Lower leg skin (tissue), 4 donors: Measurements from ENCODE around the gene OAS1. TPM values are rescaled to one million over a fixed set of nuclear protein-coding genes. Genes with fewer than 3 reads are reported as not detected.

ENCODE experiments used
- DNase-seq, 2 donors: peaks; one replicate each; pipeline ENCODE4 v3.0.0-alpha.2; 2019; ENCODE audit warnings: low spot score in 2 of 2
- H3K4me3 ChIP-seq: fragments of 200-600 bp; sonication (generic); 2 replicates; pipeline ENCODE4 v1.5.1; 2017; ENCODE audit warnings: mild to moderate bottlenecking, low read depth; ENCODE audit not compliant: poor library complexity, severe bottlenecking
- POLR2A ChIP-seq, 2 donors: fragments of 450-650 bp; IDR thresholded peaks; one replicate each; pipeline ENCODE4 v1.6.1; 2016 to 2017; ENCODE audit warnings: antibody characterized with exemption in 2 of 2, mild to moderate bottlenecking in 1 of 2, moderate library complexity in 1 of 2
- WGBS, 2 donors: methylation state at CpG; one replicate each; pipeline ENCODE4 v1.1.5; 2018; 5-methylcytosine and 5-hydroxymethylcytosine counted together
- intact Hi-C: fragments of 100-400 bp; cut with DNase I; formaldehyde crosslinking; loops from one replicate; pipeline ENCODE4 v1.15.0; 2023; ENCODE audit warnings: low total_unique reads
- total RNA-seq, 4 donors: library from RNA; depleted of rRNA; stranded (reverse); fragments of >200 nt; gene quantifications; one replicate each; pipeline ENCODE4 v1.1.0, GENCODE V29; 2016
- TF ChIP-seq, protein P1 (sequence below), 3 donors: fragments of 450-650 bp; IDR thresholded peaks; one replicate each; pipeline ENCODE4 v1.5.1; 2016; ENCODE audit warnings: antibody characterized with exemption in 3 of 3, mild to moderate bottlenecking in 3 of 3, moderate library complexity in 2 of 3

The OAS1 gene
- total RNA-seq, 4 donors from 2014 or later = 16.2 to 25.2 (median 23.2) TPM

DNA sequence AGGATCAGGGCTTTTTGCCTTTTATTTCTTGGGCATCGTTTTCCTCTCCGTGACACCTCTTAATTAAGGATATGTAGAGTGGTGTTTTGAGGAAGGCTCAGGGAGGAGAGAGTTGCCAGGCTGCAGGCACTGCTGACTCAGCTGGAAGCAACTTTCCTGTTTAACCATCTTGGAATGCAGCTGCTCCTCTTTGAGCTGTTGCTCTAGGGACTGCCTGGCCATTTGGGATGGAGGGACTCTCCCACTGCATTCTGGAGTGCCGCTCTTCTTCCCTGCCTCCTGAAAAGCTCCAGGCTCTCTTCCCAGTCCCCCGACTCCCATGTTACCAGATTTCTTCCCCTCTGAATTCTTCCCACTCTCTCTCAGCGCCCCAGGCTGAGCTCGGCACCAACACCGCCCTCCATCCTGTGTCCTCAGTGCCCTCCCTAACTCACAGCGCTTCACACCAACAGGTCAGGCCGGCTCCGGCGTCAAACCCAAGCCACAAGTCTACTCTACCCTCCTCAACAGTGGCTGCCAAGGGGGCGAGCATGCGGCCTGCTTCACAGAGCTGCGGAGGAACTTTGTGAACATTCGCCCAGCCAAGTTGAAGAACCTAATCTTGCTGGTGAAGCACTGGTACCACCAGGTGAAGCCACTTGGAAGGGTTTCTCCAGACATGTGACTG lies 37.4 kb downstream of the OAS1 start:
- DNase-seq = peak in 1 of 2 donors; percentile 50
- WGBS, 2 donors = 94% methylated on average over 15 of the region's 15 CpGs
- H3K4me3 ChIP-seq = no peak overlapping the region
- intact Hi-C loops = no loop called here
- TF ChIP-seq, protein P1, sequence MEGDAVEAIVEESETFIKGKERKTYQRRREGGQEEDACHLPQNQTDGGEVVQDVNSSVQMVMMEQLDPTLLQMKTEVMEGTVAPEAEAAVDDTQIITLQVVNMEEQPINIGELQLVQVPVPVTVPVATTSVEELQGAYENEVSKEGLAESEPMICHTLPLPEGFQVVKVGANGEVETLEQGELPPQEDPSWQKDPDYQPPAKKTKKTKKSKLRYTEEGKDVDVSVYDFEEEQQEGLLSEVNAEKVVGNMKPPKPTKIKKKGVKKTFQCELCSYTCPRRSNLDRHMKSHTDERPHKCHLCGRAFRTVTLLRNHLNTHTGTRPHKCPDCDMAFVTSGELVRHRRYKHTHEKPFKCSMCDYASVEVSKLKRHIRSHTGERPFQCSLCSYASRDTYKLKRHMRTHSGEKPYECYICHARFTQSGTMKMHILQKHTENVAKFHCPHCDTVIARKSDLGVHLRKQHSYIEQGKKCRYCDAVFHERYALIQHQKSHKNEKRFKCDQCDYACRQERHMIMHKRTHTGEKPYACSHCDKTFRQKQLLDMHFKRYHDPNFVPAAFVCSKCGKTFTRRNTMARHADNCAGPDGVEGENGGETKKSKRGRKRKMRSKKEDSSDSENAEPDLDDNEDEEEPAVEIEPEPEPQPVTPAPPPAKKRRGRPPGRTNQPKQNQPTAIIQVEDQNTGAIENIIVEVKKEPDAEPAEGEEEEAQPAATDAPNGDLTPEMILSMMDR (IDR thresholded peaks at IDR 0.05) = no peak
- TF ChIP-seq POLR2A (IDR thresholded peaks at IDR 0.05) = no peak

DNA sequence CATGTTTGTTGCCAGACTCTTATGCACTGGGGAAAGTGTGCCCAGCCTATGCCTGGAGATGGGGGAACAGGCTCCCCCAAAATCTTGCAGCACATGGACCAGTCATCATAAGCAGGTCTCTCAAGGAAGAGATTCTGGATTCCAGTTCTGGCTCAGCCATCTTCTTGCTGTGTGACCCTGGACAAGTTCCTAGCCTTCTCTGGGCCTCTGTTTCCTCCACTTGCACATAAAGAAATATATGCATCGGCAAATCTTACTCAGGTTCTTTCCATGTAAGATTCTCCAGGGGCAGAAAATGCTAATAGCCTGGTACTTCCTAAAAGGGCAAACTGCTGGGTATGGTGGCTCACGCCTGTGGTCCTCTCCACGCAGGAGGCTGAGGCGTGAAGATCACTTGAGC lies 38.8 kb downstream of the OAS1 start:
- intact Hi-C loops = no loop called here
- H3K4me3 ChIP-seq = no peak overlapping the region
- TF ChIP-seq, protein P1 (IDR thresholded peaks at IDR 0.05) = no peak
- no peak for TF ChIP-seq POLR2A (IDR thresholded peaks at IDR 0.05)
- peak in 1 of 2 donors; percentile 37 for DNase-seq
- WGBS, 2 donors = 97 to 98% methylated on average over 4 of the region's 4 CpGs

DNA sequence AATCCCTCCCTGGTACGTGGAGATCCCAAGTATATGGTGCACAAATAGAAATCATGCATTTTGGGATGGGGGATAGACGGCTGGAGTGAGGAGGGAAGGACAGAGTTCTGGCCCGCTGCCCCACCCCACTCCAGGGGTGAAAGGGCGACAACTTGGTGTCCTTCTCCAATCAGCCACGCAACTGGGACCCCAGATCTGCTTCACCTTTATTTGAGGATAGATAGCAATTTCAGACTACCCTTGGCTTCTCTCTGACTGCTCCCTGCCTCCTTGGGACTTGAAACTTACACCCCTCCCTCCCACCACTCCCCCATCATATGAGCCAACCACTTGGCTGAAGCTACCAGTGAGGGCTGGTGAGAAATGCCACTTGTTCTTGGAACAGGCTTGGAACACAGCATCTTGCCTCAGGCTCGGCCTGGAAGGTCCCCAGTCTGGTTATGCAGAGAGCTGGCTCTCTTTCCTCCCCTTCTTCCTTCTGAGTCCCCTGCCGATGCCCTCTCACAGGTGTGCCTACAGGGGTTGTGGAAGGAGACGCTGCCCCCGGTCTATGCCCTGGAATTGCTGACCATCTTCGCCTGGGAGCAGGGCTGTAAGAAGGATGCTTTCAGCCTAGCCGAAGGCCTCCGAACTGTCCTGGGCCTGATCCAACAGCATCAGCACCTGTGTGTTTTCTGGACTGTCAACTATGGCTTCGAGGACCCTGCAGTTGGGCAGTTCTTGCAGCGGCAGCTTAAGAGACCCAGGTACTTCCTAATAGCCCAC lies 39.7 kb downstream of the OAS1 start:
- intact Hi-C loops = no loop called here
- no peak overlapping the region for H3K4me3 ChIP-seq
- TF ChIP-seq, protein P1 (IDR thresholded peaks at IDR 0.05) = no peak
- TF ChIP-seq POLR2A (IDR thresholded peaks at IDR 0.05) = no peak
- WGBS, 2 donors = 85 to 89% methylated on average over 13 to 14 of the region's 14 CpGs
- DNase-seq = no peak

DNA sequence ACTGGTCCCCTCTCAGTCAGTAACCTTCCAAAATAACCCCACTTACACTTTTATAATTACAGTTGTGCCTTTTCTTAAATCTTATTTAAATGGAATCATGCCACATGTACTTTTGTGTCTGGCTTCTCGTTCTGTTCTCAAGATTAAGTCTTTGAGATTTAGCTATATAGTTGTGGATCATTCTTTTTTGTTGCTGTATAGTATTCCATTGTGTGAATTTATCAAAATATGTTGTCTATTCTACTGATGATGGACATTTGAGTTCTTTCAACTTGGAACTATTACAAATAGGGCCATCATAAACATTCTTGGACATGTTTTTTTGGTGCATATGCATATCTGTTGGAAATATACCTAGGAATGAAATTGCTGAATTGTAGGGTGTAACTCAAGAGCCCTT lies 40.6 kb downstream of the OAS1 start:
- intact Hi-C loops = no loop called here
- no peak for DNase-seq
- TF ChIP-seq, protein P1 (IDR thresholded peaks at IDR 0.05) = no peak
- no peak for TF ChIP-seq POLR2A (IDR thresholded peaks at IDR 0.05)
- WGBS, 2 donors = 0 to 25% methylated on average over 1 of the region's 1 CpG
- no peak overlapping the region for H3K4me3 ChIP-seq

DNA sequence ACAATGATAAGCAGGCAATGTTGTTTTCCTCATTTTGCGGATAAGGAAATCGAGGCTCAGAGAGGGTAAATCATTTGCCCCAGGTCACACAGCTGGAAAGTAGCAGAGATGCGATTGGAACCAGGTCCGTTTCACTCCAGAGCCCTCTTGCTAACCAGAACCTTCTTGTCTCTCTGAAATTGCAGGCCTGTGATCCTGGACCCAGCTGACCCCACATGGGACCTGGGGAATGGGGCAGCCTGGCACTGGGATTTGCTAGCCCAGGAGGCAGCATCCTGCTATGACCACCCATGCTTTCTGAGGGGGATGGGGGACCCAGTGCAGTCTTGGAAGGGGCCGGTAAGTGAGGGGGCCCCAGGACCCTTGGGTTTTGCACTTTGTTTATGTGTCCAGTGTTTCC lies 41.0 kb downstream of the OAS1 start:
- no peak overlapping the region for H3K4me3 ChIP-seq
- DNase-seq = no peak
- TF ChIP-seq, protein P1 (IDR thresholded peaks at IDR 0.05) = no peak
- no peak for TF ChIP-seq POLR2A (IDR thresholded peaks at IDR 0.05)
- WGBS, 2 donors = 95 to 97% methylated on average over 5 of the region's 5 CpGs
- intact Hi-C loops = no loop called here
